SK-N-SH (cell line): Measurements from ENCODE around the gene KRT24.

ENCODE experiments used
- EP300 ChIP-seq, 2 experiments: IDR thresholded peaks; 2 replicates each; pipeline versions ENCODE4 v1.4.0 to v1.6.1; 2012; ENCODE audit warnings: borderline replicate concordance in 1 of 2, low read depth in 1 of 2, low read length in 1 of 2
- FOSL2 ChIP-seq: IDR thresholded peaks from 2 replicates; pipeline ENCODE4 v1.4.0; 2012; ENCODE audit warnings: low read depth, mild to moderate bottlenecking, moderate library complexity, borderline replicate concordance
- POLR2AphosphoS5 ChIP-seq: IDR thresholded peaks from 2 replicates; pipeline ENCODE4 v1.6.1; 2012; ENCODE audit warnings: low read depth, low read length
- SIN3A ChIP-seq: IDR thresholded peaks from 2 replicates; pipeline ENCODE4 v1.6.1; 2012; ENCODE audit warnings: low read depth, mild to moderate bottlenecking, low read length, moderate library complexity, borderline replicate concordance
- TCF12 ChIP-seq: IDR thresholded peaks from 2 replicates; pipeline ENCODE4 v1.4.0; 2012
- TEAD4 ChIP-seq: IDR thresholded peaks from 2 replicates; pipeline ENCODE4 v1.4.0; 2012; ENCODE audit warnings: mild to moderate bottlenecking, borderline replicate concordance; ENCODE audit not compliant: insufficient read depth
- TF ChIP-seq, protein P1 (sequence below): IDR thresholded peaks from 2 replicates; pipeline ENCODE4 v1.4.0; 2012; ENCODE audit warnings: low read depth
- TF ChIP-seq, protein P2 (sequence below): IDR thresholded peaks from 2 replicates; pipeline ENCODE4 v1.4.0; 2012; ENCODE audit warnings: low read depth, borderline replicate concordance

DNA sequence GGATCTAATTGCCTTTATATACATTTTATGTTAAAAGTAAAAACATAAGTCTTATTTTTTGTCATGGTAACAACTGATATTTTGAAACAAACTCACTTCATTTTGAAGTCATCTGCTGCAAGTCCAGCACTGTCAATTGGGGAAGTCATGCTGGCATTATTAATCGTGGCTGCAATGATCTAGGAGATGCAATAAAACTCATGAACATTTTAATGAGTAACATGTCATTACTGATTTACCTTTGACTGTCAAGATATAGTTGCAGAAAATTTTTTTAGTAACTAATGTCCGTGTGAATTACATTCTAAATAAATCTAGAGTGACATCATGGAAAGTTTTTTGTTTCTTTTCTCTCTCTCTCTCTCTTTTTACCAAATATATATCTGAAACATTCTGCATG is 17.3 kb upstream of the KRT24 start:
- TF ChIP-seq, protein P1, sequence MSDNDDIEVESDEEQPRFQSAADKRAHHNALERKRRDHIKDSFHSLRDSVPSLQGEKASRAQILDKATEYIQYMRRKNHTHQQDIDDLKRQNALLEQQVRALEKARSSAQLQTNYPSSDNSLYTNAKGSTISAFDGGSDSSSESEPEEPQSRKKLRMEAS = no peak
- TF ChIP-seq POLR2AphosphoS5 (no peak), TEAD4 (no peak), EP300 (IDR thresholded peaks at IDR 0.05; ENCODE audit: borderline replicate concordance in 1 of 2, low read depth in 1 of 2, low read length in 1 of 2) (no peak), TCF12 (no peak), FOSL2 (no peak), SIN3A (no peak)
- TF ChIP-seq, protein P2, sequence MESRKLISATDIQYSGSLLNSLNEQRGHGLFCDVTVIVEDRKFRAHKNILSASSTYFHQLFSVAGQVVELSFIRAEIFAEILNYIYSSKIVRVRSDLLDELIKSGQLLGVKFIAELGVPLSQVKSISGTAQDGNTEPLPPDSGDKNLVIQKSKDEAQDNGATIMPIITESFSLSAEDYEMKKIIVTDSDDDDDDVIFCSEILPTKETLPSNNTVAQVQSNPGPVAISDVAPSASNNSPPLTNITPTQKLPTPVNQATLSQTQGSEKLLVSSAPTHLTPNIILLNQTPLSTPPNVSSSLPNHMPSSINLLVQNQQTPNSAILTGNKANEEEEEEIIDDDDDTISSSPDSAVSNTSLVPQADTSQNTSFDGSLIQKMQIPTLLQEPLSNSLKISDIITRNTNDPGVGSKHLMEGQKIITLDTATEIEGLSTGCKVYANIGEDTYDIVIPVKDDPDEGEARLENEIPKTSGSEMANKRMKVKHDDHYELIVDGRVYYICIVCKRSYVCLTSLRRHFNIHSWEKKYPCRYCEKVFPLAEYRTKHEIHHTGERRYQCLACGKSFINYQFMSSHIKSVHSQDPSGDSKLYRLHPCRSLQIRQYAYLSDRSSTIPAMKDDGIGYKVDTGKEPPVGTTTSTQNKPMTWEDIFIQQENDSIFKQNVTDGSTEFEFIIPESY = no peak
